Panc1 (cell line): ENCODE measurements around the gene ZFYVE21.

Source experiments
- CTCF ChIP-seq: fragments of 450-650 bp; IDR thresholded peaks from 2 replicates; pipeline ENCODE4 v1.5.1; 2017; ENCODE audit warnings: mild to moderate bottlenecking
- POLR2AphosphoS5 ChIP-seq: IDR thresholded peaks from 2 replicates; pipeline ENCODE4 v1.6.1; 2012; ENCODE audit warnings: mild to moderate bottlenecking, low read depth, low read length, moderate library complexity
- TCF7L2 ChIP-seq: IDR thresholded peaks from 2 replicates; pipeline ENCODE4 v1.6.1; 2011; ENCODE audit warnings: mild to moderate bottlenecking, low read depth, low read length, inconsistent platforms

- TF ChIP-seq CTCF (no peak), POLR2AphosphoS5 (no peak), TCF7L2 (no peak)
Measured at GRCh38 chr14:103696466-103697071, 19.0 kb upstream of the ZFYVE21 start.
